Cortex of kidney (tissue), 1 donor: ENCODE data around the gene CDC42BPA.
"Not testable (repeated sequence)": the region's sequence is repeated elsewhere in the genome, so short reads cannot be mapped to it uniquely, and the experiment has no call there.

Experiments used
- DNase-seq: peaks from one replicate; lab custom pipeline; 2025; lab: John Stamatoyannopoulos, UW

Gene CDC42BPA

DNA sequence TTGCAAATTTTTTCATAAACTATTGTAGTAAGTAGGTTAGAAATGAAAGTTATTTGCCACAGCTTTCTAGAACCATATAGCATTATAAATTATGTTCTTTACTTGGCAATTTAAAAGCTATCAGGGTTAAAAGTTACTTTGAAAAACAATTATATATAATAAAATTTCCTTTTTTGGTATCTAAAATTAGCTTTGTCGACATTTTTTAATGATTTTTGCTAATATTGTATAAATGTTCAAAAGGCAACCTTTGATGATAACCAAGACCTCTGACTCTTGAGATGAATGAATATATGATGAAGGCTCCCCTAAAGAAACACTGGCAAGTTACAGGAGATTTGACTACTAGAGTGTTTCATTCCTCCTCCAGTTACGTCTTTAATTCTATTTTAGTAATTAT, 121.2 kb downstream of the CDC42BPA start:
- DNase-seq = no peak

DNA sequence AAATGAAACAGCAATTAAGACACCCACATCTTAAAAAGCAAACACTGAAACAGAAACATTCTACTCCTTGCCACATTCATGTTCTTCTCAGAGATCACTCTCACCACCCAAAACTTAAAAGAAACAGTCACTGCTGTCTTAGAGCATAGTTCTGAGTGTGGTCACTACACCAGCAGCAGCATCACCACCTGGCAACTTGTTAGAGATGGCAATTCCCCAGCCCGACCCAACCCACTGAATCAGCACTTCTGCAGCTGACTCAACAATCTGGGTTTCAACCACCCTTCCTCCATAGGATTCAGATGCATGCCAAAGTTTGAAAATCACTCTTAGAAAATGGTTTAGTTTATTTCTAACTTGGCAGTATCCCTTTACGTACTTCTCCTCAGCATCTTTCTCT, 126.1 kb downstream of the CDC42BPA start:
- DNase-seq = no peak

DNA sequence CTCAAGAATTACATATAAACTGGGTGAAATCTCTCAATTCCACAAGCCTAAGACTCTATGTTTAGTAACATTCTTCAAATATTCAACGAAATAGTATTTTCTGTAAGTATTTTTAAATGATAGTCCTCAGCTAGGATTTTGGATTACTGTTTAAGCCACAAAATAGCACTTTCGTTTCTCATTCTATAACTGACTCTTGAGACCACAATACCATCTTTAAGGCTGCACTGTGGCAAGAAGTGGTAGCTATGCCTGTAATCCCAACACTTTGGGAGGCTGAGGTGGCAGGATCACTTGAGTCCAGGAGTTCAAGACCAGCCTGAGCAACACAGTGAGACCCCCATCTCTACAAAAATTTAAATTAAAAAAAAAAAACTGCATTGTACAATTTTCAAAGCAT, 126.7 kb downstream of the CDC42BPA start:
- DNase-seq = no peak

DNA sequence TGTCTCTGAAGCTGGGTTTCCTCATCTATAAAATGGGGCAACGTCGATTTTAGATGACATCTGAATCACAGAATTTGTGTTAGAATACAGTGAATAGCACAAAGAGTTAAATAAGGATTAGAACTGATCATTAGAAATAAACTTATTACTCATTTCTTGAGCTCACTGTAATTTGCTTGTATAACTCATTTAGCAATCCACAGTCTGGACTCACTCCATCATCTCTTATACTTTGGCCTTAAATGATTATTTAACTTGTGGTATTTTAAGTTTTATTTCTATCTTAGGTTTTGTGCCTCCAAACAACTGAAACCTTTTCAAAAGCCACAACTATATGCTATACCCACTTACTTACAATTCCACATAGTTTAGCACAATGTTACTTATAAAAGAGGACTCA, 128.0 kb downstream of the CDC42BPA start:
- no peak for DNase-seq

DNA sequence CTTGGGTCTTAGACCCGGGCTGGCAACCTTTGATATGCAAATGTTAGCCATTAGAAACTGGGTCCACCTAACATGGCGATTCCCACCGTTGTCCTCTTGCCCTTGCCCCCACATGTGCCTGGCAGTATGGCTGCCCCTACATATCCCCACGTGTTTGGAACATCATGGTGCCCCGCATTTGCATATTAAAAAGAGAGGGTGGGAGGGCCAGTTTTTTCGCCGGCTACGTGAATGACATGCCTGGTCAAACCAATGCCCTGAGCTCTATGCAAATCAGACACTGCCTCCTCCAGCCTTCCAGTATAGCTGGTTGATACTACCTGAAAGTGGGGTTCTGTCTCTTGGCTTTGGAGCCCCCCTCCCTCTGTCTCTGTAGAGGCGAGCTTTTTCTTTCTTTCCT, 133.0 kb downstream of the CDC42BPA start:
- no peak for DNase-seq

DNA sequence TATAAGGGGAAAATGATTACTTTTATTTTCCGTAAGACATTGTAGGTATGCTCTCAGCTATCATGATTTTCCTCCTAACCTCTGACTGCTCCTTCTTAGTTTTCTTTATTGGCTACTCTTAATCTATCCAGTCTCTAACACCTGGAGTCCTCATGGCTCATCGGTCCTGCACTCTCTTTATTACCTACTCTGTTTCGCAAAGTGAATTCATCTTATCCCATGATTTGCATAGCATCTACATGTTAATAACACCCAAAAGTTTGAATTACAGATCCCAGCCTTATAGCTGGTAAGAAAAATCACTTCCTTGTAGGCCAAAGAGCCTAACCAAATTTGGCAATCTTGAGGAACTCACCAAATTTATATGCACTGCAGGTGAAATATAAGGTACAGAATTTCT, 136.3 kb downstream of the CDC42BPA start:
- DNase-seq = no peak

DNA sequence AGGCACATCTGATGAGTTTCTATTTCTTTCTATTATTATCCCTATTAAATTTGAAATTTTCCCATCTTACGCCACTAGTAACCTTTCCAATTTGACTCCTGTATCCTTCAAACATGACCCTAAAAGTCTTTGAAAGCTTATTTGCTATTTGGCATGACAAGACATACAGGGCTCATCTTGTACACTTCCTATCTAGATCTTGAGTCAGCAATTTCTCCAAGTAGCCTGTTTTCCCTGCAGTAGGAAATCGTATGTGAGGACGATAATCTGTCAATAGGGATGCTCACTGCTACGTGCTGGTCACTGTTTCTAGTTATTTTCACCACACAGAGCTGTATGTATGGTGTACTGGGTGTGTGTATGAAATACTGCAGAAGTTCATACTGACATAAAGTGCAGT, 142.7 kb downstream of the CDC42BPA start:
- no peak for DNase-seq

DNA sequence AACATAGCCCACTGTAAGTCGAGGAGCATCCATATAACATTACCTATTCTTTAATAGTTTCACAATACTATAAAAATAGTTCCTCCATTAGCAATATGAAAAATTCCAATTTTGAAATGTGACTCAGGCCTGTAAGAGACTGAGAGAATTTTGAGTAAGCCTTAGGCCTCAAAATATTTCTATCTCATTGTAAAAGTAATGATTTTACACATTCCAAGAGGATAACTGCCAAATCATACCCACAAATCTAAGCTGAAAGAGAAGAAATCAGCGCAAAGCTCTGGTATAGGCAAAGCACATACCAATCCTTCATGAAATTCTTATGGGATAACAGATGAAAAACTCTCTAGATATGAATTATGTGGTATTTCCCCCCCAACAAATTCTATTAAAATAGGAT, 144.1 kb downstream of the CDC42BPA start:
- DNase-seq = no peak

DNA sequence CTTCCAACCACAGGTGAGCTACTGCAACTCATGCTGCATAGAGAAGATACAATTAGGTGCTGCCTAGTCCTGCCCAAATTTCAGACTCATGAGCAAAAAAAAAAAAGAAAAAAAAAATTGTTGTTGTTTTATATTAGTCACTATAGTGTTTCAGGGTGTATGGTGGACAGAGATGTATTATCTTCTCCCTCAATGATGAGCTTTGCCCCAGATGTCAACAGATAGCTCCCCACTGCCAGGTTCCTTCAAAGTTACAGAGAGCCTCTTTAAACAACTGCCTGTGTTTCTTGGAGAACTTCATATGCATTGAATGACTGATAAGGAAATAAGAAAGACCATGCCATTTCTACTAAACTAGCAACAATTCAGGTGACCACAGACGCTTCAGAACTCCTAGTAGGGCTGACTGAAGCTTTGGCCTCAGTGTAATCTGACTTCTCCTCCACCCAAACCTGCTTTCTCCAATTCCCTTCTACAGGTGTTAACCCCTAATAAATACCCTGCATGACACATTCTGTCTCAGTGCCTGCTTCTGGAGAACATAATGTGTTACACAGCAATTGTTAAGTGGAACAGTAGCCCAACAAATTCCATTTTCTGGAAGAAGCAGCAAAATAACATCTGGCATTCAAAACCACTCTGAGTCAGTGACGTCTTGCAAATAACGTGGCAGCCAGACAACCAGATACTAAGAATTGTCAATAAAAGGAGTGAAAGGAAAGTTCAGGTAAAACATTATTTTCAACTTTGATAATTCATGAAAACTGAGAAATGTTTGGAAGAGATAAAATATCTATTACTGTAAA, 147.7 kb downstream of the CDC42BPA start:
- DNase-seq = no peak

DNA sequence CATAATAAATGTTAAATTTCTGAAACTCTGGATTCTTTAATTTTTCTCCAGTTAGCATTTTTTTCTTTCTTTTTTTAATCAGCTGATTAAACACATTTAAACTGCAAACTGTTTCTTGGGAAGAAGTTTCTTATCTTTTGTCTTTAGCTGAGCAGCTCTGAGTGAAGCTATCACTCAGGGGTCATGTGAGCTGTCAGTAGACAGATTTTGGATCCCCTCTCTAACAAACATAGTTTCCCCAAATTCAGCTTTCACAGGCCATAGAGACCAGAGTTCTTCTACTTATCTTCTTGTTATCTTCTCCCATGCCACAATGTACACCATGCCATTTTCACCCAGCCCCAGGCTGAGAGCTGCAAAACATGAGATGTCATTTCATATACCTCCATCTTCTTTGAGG, 148.9 kb downstream of the CDC42BPA start:
- no peak for DNase-seq

DNA sequence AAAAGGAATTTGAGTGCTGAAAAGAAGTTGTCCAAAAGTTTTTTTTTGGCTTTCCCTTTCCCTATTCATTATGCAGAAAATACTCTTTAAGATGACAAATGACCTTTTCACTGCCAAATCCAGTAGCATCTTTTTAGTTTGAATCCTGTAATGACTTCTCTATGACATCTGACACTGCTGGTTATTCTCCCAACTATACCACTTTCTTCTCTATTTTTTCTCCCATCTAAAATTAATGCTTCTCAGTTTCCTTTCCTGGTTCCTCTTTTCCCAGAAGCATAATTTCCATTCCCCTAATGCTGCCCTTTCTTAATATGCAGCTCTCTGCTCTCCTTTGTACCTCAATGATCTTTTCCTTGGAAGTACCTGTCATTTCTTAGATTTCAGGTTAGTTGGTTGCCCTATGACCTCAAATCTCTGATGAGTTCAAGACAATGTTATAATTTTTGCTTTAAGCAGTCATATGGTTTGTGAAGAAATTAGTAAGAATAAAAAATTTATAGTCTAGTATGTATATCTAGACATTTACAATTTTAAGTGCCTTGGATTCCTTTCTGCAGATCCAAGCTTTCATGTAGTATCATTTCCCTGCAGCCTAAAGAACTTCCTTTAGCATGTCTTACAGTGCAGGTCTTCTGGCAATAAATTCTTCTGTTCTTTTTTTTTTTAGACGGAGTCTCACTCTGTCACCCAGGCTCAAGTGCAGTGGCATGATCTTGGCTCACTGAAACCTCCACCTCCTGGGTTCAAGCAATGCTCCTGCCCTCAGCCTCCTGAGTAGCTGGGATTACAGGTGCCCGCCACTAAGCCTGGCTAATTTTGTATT, 150.8 kb downstream of the CDC42BPA start:
- no peak for DNase-seq

DNA sequence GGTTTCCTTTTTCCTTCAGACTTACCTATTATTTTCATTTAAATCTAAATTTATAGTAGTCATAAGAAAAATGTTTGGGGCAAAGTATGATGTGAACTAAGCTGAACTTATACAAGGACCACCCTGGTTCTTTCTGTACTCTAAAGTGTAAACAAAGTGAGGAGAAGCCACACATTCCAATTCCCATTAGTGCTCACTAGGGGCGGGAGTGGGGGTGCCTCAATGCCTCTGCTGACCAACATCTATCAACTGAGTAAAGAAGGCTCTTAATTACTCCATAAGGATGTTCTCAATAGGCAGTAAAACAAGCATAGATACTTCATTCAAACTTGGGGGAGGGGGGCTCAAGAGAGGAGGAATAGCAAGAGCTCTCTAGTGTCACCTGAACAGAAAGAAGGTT, 151.7 kb downstream of the CDC42BPA start:
- DNase-seq = no peak

DNA sequence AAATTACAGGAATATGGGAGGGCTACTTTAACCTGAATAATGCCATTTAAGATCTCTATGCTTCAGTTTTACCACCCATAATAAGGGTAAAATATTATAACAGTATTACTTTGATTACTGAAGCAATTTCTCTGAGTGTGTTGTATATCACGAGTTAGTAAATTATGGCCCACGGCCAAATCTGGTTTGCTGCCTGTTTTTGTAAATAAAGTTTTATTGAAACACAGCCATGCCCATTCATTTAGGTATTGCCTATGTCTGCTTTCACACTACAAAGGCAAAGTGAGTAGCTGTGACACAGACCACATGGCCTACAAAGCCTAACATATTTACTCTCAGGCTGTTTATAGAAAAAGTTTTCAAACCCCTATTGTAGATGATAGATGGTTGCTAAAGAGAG, 156.8 kb downstream of the CDC42BPA start:
- DNase-seq = no peak

DNA sequence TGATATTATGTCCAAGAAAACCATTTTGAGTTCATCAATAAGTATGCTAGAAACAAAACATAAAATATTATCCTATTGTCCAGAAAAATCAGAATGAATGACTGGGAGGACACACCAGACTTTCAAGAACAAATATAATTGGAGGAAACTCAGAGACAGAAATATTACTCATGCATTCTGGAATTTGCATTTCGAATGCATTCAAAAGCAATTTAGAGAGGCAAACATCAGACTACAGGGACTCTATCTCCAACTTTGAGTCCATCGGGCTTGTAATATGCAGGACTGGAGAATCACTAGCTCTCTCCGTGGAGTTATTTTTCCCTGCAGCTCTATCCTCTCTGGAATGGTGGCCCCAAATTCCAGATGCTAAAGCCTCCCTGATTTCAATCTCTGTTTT, 161.8 kb downstream of the CDC42BPA start:
- no peak for DNase-seq

DNA sequence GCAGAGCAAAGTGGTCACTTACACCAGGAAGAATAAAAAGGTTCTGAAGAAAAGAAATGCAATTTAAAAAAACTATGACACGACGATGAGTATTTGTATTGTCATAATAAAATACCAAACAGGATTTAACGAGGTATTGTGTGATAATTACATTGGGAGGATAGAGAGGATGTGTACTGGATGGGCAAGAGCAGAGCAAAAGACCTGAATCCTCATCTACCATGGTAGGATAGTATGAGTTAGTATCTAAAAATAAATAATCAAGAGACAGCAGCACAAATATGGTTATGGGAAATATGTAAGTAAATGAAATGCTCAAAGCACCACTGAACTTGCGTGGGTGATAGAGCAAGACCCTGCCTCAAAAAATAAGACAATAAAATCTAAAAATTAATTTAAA, 162.6 kb downstream of the CDC42BPA start:
- no peak for DNase-seq

DNA sequence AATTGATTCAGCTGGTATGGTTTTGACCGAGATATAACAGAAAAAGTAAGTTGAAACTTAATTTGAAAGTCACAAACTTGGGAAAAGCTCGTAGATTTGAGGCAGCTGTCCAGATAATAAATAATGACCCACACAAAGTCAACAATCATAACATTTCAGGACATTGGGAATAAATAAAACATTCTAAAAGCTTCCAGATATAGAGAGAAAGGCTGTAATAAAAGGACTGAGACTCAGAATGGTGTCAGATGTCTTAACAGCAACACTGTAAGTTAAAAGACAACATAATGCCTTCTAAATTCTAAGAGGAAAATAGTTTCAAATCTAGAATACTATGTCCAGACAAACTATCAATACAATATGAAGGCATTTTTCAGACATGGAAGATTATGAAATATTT, 163.3 kb downstream of the CDC42BPA start:
- no peak for DNase-seq

DNA sequence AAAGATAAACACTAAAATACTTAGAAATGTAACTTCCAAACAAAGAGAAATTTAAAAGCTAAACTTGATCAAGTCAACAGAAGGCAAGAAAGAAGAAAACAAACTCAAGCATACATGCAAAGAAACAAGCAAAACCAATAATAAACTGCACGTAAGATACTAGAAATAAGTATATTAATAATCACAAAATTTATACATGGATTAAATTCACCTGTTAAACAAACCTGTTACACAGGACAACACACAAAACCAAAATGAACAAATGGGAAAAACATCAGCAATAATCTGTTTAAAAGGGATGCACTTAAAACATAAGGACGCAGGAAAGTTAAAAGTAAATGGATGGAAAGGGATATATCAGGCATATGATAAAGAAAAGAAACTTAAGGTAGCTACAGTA, 165.8 kb downstream of the CDC42BPA start:
- no peak for DNase-seq

DNA sequence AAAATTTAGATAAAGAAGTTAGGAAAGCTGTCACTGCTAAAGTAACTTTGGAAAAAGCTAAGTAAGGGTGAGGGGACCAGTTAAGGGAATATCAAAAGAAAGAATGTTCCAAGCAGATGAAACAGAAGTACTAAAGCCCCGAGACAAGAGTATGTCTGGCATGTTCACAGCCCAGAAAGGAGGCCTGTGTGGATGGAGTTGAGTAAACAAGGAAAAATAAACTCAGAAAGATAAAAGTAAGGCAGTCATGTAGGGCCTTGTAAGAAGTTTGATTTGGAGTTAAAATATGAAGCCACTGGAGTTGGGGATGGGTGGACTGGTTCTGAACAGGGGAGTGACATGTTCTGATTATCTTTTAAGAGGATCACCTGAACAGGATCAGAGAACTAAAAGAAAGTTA, 177.9 kb downstream of the CDC42BPA start:
- DNase-seq = no peak

DNA sequence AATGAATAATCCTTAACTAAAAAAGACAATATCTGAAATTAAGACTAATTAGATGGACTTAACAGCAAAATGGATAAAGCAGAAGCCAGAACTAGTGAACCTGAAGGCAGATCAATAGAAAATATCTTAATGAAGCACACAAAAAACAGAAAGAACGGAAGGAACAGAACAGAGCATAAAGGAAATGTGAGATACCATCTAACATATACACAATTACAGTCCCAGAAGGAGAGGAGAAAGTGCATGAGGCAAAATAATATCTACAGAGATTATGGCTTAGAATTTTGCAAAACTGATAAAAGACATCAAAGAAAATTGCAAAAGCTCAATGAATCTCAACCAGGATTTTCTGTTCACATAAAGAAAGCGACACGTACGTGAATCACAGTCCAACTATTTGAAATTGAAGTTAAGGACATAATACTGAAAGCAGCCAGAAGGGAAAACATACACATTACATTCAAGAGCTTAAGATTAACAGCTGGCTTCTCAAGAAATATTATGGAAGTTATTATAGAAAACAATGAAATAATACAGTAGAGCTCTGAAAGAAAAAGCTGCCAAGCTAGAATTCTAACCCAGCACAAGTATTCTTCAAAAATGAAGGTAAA, 182.0 kb downstream of the CDC42BPA start:
- no peak for DNase-seq

DNA sequence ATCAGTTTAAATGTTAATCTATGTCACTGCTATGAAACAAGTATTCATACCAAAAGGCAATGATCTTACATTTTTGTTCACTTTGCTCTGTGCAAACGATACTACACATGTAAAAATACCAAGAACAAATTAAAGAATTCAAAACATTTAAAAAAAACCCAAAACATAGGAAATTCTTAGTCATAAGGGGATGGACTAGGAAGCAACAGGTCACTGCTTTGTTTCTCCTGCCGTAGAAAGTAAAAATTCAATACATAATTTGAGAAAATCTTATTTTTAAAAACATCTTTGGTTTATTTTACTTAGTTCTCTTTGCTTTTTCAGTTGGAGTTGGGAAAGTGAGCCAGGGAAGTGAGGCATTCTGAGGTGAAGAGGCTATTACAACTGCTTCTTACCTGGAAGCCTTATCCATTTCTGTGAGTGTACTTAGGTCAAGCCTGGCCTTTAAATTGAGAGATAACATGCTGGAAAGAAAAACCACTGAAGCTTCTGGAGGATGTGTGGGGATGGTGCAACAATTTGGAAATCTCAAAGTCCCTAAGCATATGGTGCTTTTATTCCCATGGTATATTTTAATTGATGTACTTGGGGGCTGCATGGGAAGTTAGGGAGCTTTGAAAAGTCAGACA, 183.5 kb downstream of the CDC42BPA start:
- no peak for DNase-seq

DNA sequence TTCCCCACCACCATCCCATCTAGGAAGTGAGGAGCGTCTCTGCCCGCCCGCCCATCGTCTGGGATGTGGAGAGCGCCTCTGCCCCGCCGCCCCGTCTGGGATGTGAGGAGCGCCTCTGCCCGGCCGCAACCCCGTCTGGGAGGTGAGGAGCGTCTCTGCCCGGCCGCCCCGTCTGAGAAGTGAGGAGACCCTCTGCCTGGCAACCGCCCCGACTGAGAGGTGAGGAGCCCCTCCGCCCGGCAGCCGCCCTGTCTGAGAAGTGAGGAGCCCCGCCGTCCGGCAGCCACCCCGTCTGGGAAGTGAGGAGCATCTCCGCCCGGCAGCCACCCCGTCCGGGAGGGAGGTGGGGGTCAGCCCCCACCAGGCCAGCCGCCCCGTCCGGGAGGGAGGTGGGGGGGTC, 185.6 kb downstream of the CDC42BPA start:
- DNase-seq = not testable (repeated sequence)

DNA sequence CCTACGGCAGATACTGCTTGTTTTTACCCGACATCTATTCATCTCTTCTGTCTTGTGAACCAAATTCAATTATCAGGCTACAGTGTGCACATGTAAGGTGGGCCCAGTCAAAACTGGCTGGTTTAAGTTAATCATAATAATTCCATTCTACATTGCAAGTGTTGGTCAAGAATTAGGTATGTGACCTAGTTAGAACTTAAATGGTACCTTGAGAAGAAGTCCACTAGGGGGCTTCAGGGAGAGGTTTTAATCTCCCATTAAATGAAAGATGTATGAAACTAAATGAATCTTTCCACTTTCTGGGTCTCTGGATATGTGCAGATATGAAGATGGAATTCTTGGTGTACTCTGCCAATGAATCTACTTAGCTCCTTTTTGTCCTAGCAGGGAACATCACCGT, 187.1 kb downstream of the CDC42BPA start:
- no peak for DNase-seq

DNA sequence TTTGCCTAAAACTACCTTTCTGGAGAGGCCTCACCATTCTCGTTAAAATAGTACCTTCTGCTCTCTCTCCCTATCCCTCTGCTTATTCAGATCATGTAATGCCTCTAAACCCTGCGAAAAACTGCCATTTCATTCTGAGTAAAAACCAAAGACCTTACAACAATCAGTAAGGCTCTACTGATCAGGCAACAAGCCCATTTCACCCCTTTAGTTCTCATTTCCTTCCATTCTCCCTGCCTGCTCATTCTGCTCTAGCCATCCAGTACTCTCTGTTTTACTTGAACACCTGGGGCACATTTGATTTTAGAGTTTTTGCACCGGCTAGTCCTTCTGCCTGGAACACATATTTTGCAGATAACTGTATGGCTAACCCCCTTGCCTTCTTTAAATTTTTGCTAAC, 190.4 kb downstream of the CDC42BPA start:
- DNase-seq = no peak
